HG02798 (cell line): ENCODE results near the gene LRIT1.

Experiments
- ATAC-seq: cut with Tn5 transposase; IDR thresholded peaks from one replicate; pipeline ENCODE4 v1.9.1; 2021; ENCODE audit warnings: mild to moderate bottlenecking; ENCODE audit not compliant: unreplicated experiment, poor library complexity

The LRIT1 gene

GRCh38 chr10:84216834-84217233 is 24.5 kb downstream of the LRIT1 start:
- no peak for ATAC-seq

DNA sequence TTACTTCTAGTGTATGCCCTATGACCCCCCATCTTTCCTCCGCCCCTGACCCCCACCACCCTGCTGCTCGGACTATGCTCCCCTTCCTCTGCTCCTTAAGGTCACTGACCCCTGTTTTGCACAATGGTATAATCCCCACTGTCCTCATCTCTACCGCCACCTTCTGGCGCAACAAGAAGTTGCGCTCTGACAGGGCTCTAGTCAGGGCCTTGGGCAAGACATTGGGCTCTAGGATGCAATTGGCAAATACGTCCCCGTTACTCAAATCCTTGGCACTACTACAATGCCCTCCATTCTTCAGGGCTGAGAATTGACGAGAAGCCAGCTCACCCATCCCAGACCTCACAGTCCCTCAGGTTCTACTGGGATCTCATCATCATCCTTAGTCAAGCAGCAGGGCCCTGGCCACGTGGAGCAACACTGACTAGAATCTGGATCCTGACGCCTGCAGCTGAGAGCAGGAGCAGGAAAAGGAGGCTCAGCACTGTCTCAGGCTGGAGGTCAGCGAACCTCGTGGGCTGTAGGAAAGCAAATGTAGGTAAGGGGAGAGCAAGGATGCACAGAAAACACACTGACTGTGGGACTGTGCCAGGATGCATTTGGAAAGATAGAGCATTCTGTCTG is 26.6 kb downstream of the LRIT1 start:
- ATAC-seq, result peak; percentile 88

DNA sequence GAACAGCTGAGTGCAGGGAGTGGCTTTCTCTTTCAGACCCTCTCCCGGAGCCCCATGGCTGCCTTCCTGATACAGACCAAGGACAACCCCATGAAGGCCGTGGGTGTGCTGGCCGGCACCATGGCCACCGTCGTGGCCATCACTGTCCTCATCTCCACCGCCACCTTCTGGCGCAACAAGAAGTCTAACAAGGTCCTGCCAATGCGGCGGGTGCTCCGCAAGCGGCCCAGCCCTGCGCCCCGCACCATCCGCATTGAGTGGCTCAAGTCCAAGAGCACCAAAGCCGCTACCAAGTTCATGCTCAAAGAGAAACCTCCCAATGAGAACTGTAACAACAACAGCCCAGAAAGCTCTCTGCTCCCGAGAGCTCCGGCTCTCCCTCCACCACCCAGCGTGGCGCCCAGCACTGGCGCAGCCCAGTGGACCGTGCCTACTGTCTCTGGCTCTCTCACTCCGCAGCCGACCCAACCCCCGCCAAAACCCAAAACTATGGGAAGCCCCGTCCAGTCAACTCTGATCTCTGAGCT is 27.2 kb downstream of the LRIT1 start:
- peak; percentile 17 for ATAC-seq

DNA sequence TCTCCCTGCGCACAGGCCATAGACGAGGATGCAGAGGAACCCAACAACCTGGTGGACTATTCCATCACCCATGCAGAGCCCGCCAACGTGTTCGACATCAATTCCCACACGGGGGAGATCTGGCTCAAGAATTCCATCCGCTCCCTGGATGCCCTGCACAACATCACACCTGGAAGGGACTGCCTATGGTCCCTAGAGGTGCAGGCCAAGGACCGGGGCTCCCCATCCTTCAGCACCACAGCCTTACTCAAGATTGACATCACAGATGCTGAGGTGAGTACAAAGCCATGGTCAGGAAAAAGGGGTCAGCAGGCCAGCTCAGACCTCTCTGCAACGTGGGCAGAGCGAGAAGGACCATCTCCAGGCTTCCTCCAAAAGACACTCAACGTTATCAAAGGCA is 28.3 kb downstream of the LRIT1 start:
- ATAC-seq, result no peak

- no peak for ATAC-seq
Measured at GRCh38 chr10:84212014-84212413, 29.3 kb downstream of the LRIT1 start.

- ATAC-seq, result no peak
Measured at GRCh38 chr10:84211566-84211965, 29.8 kb downstream of the LRIT1 start.

GRCh38 chr10:84208023-84208422 is 33.3 kb downstream of the LRIT1 start:
- no peak for ATAC-seq

- no peak for ATAC-seq
Measured at GRCh38 chr10:84205853-84206525, 35.4 kb downstream of the LRIT1 start.

DNA sequence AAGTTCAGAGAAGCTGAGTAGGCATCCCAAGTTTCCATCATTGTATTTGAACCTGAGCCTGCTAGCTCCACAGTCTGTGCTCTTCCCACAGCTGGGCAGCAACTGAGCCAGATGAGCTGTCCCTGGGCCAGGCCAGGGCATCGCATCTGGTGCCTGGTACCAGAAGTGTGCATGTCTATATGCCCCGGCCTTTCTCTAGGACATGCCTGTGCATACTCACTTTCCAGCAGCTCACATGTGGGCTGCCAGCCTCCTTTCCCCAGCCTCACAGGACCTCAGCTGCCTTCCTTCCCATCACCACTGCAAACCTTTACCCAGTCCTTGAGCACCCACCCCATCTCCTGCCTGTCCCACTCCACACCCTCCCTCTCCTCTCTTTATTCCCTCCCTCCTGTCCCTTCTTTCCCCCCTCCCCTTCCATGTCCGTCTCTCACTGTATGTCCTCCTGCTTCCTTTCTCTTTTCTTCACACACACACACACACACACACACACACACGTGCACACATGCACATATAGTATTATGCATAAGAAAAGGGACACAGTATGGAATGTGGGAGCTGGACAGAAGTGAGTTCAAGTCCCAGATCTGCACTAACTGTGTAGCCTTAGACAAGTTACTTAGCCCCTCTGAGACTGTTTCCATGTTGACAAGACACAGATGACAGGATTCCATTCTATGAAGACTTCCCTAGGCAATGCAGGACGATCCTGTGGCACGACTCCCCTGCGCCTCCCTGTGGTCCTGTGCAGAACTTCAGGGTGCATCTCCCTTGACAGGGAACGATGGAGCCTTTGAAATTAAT is 36.1 kb downstream of the LRIT1 start:
- ATAC-seq, result peak; percentile 84

- no peak for ATAC-seq
Measured at GRCh38 chr10:84204610-84205009, 36.7 kb downstream of the LRIT1 start.

DNA sequence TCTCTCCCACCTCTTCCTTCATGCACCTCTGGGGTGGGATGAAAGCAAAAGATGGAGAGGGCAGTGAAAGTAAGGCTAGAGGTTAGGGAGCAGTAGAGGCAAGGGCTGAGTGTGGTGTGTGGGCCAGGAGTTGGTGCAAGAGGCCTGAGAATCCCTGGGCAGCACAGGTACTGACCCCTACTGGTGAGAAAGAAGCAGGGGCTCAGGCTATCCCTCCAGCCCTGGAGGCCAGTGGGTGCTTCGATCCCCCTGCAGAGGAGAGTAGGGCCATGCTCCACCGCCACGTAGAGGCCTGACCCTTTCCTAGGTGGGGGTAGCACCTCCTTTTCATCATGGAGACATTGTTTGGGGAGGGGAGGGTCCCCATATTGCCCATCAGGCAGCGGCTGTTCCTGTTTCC is 37.2 kb downstream of the LRIT1 start:
- ATAC-seq, result peak; percentile 67

DNA sequence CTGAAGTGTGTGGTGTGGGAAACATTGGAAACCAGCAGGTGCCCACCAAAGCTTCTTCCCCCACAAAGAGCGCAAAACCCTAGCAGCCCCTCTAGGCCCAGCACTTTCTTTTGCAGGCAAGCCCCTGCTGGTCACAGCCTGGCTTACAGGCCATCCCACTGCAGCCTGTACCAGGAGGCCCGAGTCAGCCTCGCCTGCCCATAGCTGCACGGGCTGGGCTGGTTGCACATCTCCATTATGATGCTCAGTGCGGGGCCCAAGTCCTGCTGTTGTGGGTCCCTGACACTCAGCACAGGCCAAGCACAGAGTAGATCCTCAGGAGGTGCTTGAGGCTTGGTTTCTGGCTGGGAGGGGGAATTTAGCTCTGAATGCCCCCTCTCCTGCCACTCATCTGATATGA is 39.0 kb downstream of the LRIT1 start:
- ATAC-seq, result no peak

DNA sequence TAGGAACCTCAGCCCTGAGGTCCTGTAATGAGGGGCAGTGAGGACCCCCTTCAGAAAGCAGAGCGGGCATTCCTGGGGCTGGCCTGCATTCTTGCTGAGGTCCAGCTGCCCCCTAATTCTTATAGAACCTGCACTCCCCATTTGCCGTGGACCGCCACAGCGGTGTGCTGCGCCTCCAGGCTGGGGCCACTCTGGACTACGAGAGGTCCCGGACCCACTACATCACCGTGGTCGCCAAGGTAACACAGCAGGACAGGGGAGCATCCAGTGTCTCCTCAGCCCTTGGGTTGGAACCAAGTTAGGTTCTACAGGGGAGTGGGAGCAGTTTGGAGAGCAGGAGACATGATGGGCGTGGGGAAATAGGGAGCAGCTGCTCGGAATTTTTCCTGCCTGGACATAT is 39.7 kb downstream of the LRIT1 start:
- no peak for ATAC-seq

DNA sequence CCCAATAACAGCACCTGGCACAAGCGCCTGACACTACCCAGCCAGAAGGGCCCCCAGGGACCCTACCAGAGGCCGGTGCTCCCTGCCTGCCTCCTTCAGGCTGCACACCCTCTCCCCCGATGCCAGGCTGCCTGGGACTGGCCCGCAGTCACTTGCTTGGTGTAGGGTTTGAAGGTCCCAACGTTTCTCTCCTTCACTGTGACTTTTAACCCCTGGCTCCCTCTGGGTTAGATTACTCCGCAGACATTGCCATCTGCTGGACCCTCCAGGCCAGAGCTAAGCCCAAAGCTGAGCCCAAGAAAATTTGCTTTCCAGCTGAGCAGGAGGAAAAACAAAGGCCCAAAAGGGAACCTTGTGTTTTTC is 40.1 kb downstream of the LRIT1 start:
- no peak for ATAC-seq

DNA sequence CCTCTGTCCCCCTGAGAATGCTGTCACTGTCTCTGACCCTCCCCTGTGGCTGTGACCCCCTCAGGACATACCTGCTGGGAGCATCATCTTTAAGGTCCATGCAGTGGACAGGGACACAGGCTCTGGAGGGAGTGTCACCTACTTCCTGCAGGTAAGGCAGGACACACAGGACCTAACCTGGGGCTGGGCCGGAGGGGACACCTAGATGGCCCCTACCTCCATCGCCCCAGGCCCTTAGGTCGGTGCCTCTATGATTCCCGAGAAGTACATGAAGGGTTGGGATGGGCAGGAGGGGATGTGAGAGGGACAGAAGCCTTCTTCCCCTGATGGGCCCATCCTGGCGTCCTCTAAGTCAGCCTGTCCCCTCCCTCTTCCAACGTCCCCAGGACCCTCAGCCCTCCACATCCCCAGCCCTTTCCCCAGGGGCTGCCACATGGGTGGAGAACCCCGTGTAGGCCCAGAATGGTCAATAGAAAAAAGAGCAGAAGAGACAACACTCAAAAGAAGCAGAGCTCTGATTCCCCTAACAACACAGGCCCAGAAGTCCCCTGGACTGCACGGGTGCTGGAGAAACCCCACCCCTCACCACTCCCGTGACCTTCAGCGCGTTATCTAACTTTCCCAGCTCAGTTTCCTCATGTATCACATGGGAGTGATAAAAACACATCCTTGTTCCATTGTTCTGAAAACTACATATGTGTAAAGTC is 40.7 kb downstream of the LRIT1 start:
- ATAC-seq, result no peak

- no peak for ATAC-seq
Measured at GRCh38 chr10:84198206-84198915, 43.0 kb downstream of the LRIT1 start.

GRCh38 chr10:84197643-84198042 is 43.7 kb downstream of the LRIT1 start:
- ATAC-seq, result no peak

GRCh38 chr10:84196941-84197340 is 44.4 kb downstream of the LRIT1 start:
- no peak for ATAC-seq

GRCh38 chr10:84196083-84196482 is 45.3 kb downstream of the LRIT1 start:
- ATAC-seq, result no peak
